IPS-NIHi7 (cell line): ENCODE data around the gene ZHX3.
A peak's percentile ranks its signal among the peaks of the same experiment; 100 is the strongest.

Experiments used
- DNase-seq: peaks from one replicate; pipeline ENCODE4 v3.0.0; 2012; ENCODE audit warnings: mixed read lengths; ENCODE audit errors: extremely low spot score

ZHX3 gene

GRCh38 chr20:41299899-41300298 is 17.6 kb downstream of the ZHX3 start:
- no peak for DNase-seq

GRCh38 chr20:41293269-41294037 is 24.1 kb downstream of the ZHX3 start:
- no peak for DNase-seq

GRCh38 chr20:41290804-41291389 is 26.6 kb downstream of the ZHX3 start:
- DNase-seq: no peak

GRCh38 chr20:41287327-41287726 is 30.2 kb downstream of the ZHX3 start:
- no peak for DNase-seq

GRCh38 chr20:41286240-41286851 is 31.2 kb downstream of the ZHX3 start:
- DNase-seq: no peak

GRCh38 chr20:41279546-41280225 is 37.8 kb downstream of the ZHX3 start:
- no peak for DNase-seq

GRCh38 chr20:41278936-41279335 is 38.6 kb downstream of the ZHX3 start:
- DNase-seq: no peak

- no peak for DNase-seq
Measured at GRCh38 chr20:41277049-41277448, 40.5 kb downstream of the ZHX3 start.

GRCh38 chr20:41276317-41276751 is 41.2 kb downstream of the ZHX3 start:
- DNase-seq: no peak

- no peak for DNase-seq
Measured at GRCh38 chr20:41275301-41275731, 42.2 kb downstream of the ZHX3 start.

- no peak for DNase-seq
Measured at GRCh38 chr20:41274152-41274551, 43.4 kb downstream of the ZHX3 start.

- DNase-seq: no peak
Measured at GRCh38 chr20:41273445-41273844, 44.1 kb downstream of the ZHX3 start.

- no peak for DNase-seq
Measured at GRCh38 chr20:41272339-41272738, 45.2 kb downstream of the ZHX3 start.

- no peak for DNase-seq
Measured at GRCh38 chr20:41268917-41269652, 48.4 kb downstream of the ZHX3 start.

- no peak for DNase-seq
Measured at GRCh38 chr20:41268402-41268801, 49.1 kb downstream of the ZHX3 start.

GRCh38 chr20:41265938-41266337 is 51.6 kb downstream of the ZHX3 start:
- no peak for DNase-seq

- DNase-seq: no peak
Measured at GRCh38 chr20:41264819-41265218, 52.7 kb downstream of the ZHX3 start.

GRCh38 chr20:41261790-41262717 is 55.5 kb downstream of the ZHX3 start:
- no peak for DNase-seq

GRCh38 chr20:41261260-41261659 is 56.3 kb downstream of the ZHX3 start:
- DNase-seq: peak; percentile 26

- no peak for DNase-seq
Measured at GRCh38 chr20:41260734-41261220, 56.8 kb downstream of the ZHX3 start.
